Endothelial cell of umbilical vein (primary cell): Measurements from ENCODE around the gene RAB35. TPM values are rescaled to one million over a fixed set of nuclear protein-coding genes. Genes with fewer than 3 reads are reported as not detected.

Experiments
- BruUV-seq: library from RNA; stranded (reverse); fragments of 400-500 nt; replicated peaks from 2 replicates; lab custom pipeline; 2021; lab: Mats Ljungman, UMichigan
- CTCF ChIA-PET: fragments of 300-600, 350-600 bp; sonication (Branson Sonifier 250); formaldehyde crosslinking; loops from one replicate; lab custom pipeline; 2021; ENCODE audit warnings: antibody characterized with exemption, inconsistent platforms; lab: Charles Lee
- POLR2A ChIA-PET: fragments of 300-600, 350-600 bp; sonication (Branson Sonifier 250); formaldehyde crosslinking; loops from one replicate; lab custom pipeline; 2021; ENCODE audit warnings: antibody characterized with exemption, inconsistent platforms; lab: Charles Lee
- DNase-seq: peaks from one replicate; pipeline ENCODE4 v3.0.0-alpha.2; 2011; ENCODE audit warnings: low read depth, low spot score
- FAIRE-seq: peaks from 2 replicates; lab custom pipeline; 2011; peaks lifted over from hg19 to GRCh38; lab: Jason Lieb, UNC
- H2AFZ ChIP-seq: 2 replicates; pipeline ENCODE4 v1.6.0; 2012; ENCODE audit warnings: low read depth, low read length, control low read depth, inconsistent platforms
- H3K27ac ChIP-seq: 2 replicates; pipeline ENCODE4 v1.5.1; 2011; ENCODE audit warnings: low read depth, mild to moderate bottlenecking, control low read depth, low read length, moderate library complexity; ENCODE audit not compliant: insufficient read depth
- H3K27me3 ChIP-seq, 2 experiments: 2 replicates each; pipeline versions ENCODE4 v1.6.0 to v1.6.1; 2011; ENCODE audit warnings: low read length in 2 of 2, mixed read lengths in 1 of 2; ENCODE audit not compliant: control insufficient read depth in 2 of 2, insufficient read depth in 2 of 2
- H3K36me3 ChIP-seq, 2 experiments: 2 replicates in 1 of 2; 3 replicates in 1 of 2; pipeline ENCODE4 v1.5.1; 2011; ENCODE audit warnings: low read length in 2 of 2, mild to moderate bottlenecking in 1 of 2, moderate library complexity in 1 of 2; ENCODE audit not compliant: control insufficient read depth in 2 of 2, insufficient read depth in 2 of 2; ENCODE audit errors: extremely low read depth in 1 of 2
- H3K4me1 ChIP-seq: 3 replicates; pipeline ENCODE4 v1.5.1; 2011; ENCODE audit warnings: mild to moderate bottlenecking, low read length; ENCODE audit not compliant: control insufficient read depth, insufficient read depth; ENCODE audit errors: extremely low read depth
- H3K4me2 ChIP-seq: 2 replicates; pipeline ENCODE4 v1.6.1; 2011; ENCODE audit warnings: low read length, control low read depth, mixed read lengths; ENCODE audit not compliant: insufficient read depth
- H3K4me3 ChIP-seq, 3 experiments: fragments of 200-600 bp in 1 of 3; sonication (generic), shearing (Covaris generic) in 1 of 3; replicated peaks in 1 of 3; 2 replicates each; pipeline ENCODE4 v1.5.1; 2011 to 2016; ENCODE audit warnings: control low read depth in 3 of 3, low read length in 3 of 3, mild to moderate bottlenecking in 2 of 3, inconsistent platforms in 1 of 3, low read depth in 1 of 3, moderate library complexity in 1 of 3; ENCODE audit not compliant: insufficient read depth in 1 of 3
- H3K79me2 ChIP-seq: 2 replicates; pipeline ENCODE4 v1.6.0; 2012; ENCODE audit warnings: low read length, inconsistent platforms; ENCODE audit not compliant: control insufficient read depth, insufficient read depth
- H3K9ac ChIP-seq: replicated peaks from 2 replicates; pipeline ENCODE3; 2011; ENCODE audit warnings: low read length, control low read depth; ENCODE audit not compliant: insufficient read depth; ENCODE audit errors: extremely low read depth
- H3K9me1 ChIP-seq: replicated peaks from 3 replicates; pipeline ENCODE4 v1.6.0; 2011; ENCODE audit warnings: mild to moderate bottlenecking, low read length; ENCODE audit not compliant: control insufficient read depth, insufficient read depth; ENCODE audit errors: extremely low read depth
- H3K9me3 ChIP-seq: replicated peaks from 2 replicates; pipeline ENCODE4 v1.5.1; 2012; ENCODE audit warnings: low read length, inconsistent platforms; ENCODE audit not compliant: control insufficient read depth, insufficient read depth
- H4K20me1 ChIP-seq: replicated peaks from 2 replicates; pipeline ENCODE3; 2011; ENCODE audit warnings: mild to moderate bottlenecking, low read length; ENCODE audit not compliant: control insufficient read depth, insufficient read depth; ENCODE audit errors: extremely low read depth
- EZH2 ChIP-seq: IDR thresholded peaks from 2 replicates; pipeline ENCODE4 v1.6.1; 2012; ENCODE audit warnings: borderline replicate concordance, low read depth, mild to moderate bottlenecking, moderate library complexity, low read length, inconsistent platforms; ENCODE audit not compliant: severe bottlenecking
- FOS ChIP-seq: IDR thresholded peaks from 2 replicates; pipeline ENCODE4 v1.6.1; 2011; ENCODE audit warnings: mild to moderate bottlenecking, low read length, moderate library complexity, borderline replicate concordance; ENCODE audit not compliant: insufficient read depth
- GATA2 ChIP-seq: IDR thresholded peaks from 2 replicates; pipeline ENCODE4 v1.7.0; 2011; ENCODE audit warnings: low read depth, mild to moderate bottlenecking, moderate library complexity, mixed read lengths, low read length; ENCODE audit not compliant: insufficient read length, insufficient read depth
- JUN ChIP-seq: IDR thresholded peaks from 2 replicates; pipeline ENCODE4 v1.6.1; 2011; ENCODE audit warnings: borderline replicate concordance, low read depth; ENCODE audit not compliant: insufficient read length, insufficient read depth
- MYC ChIP-seq: IDR thresholded peaks from one replicate; pipeline ENCODE4 v1.6.1; 2011; ENCODE audit warnings: mild to moderate bottlenecking, low read depth, low read length
- POLR2A ChIP-seq: IDR thresholded peaks from 2 replicates; pipeline ENCODE4 v1.6.1; 2012; ENCODE audit warnings: low read depth, mild to moderate bottlenecking, control low read depth, low read length
- POLR2AphosphoS5 ChIP-seq: IDR thresholded peaks from 2 replicates; pipeline ENCODE4 v1.6.1; 2012; ENCODE audit warnings: low read depth, mild to moderate bottlenecking, control low read depth, low read length, moderate library complexity; ENCODE audit not compliant: insufficient read depth
- dilution Hi-C: fragments of 300-500 bp; cut with MboI; formaldehyde crosslinking; loops from one replicate; pipeline ENCODE4 v1.15.0; 2019; ENCODE audit warnings: low sequenced_read_pairs; ENCODE audit not compliant: extremely low pct_ligation_motif_present
- intact Hi-C: fragments of 100-400 bp; cut with micrococcal nuclease; formaldehyde crosslinking; loops from one replicate; pipeline ENCODE4 v1.10.0; 2022
- polyA plus RNA-seq, 4 experiments: library from polyadenylated mRNA; depleted of rRNA in 3 of 4; stranded (reverse) in 3 of 4; unstranded in 1 of 4; fragments of >200 nt; gene quantifications; 2 replicates each; pipeline versions ENCODE4 v1.2.1 to v1.2.3, GENCODE V29; 2011 to 2012; ENCODE audit warnings: missing spikeins in 1 of 4
- total RNA-seq: library from RNA; stranded (reverse); gene quantifications from 2 replicates; pipeline ENCODE4 v1.2.3, GENCODE V29; 2021
- TF ChIP-seq, protein P1 (sequence below): IDR thresholded peaks from 2 replicates; pipeline ENCODE4 v1.6.1; 2011; ENCODE audit not compliant: insufficient read depth, insufficient read length
- TF ChIP-seq, protein P2 (sequence below), 2 donors: IDR thresholded peaks; 1 replicate in 1 of 2; 2 replicates in 1 of 2; pipeline ENCODE4 v1.5.1; 2011; ENCODE audit warnings: low read length in 2 of 2, mild to moderate bottlenecking in 2 of 2, moderate library complexity in 2 of 2, control low read depth in 1 of 2, inconsistent platforms in 1 of 2, low read depth in 1 of 2; ENCODE audit not compliant: insufficient read depth in 1 of 2; ENCODE audit errors: extremely low read depth in 1 of 2

Gene RAB35
- total and polyA plus RNA-seq, 2 donors (not counting 3 experiments of a cell fraction or from before 2014, with no cell fraction given) = 70.5 to 80.3 TPM

DNA sequence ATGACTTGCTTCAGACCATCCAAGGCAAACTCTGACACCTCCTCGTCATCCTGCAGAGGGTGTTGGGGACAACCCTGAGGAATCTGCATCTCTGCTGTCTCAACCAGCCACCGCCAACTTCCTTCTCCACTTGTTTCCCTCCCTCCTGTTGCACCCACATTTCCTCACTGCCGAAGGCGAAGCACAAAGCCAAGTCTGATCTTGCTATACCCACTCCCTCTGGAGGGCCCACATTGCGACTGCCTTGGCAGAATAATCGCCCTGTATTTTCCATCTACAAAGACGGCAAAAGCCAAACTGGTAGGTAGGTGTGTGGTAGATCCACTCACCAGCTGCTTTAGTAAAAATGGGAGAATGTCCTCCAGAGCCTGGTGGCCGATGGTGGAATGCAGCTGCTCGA, 21.8 kb upstream of the RAB35 start:
- ChIA-PET POLR2A (no interaction called here), CTCF (no interaction called here)
- DNase-seq (no peak), FAIRE-seq (no peak)
- dilution Hi-C loops = no loop called here
- TF ChIP-seq EZH2 (no peak), POLR2AphosphoS5 (no peak), FOS (no peak), GATA2 (no peak), JUN (no peak), MYC (no peak), POLR2A (no peak)
- TF ChIP-seq, protein P1, sequence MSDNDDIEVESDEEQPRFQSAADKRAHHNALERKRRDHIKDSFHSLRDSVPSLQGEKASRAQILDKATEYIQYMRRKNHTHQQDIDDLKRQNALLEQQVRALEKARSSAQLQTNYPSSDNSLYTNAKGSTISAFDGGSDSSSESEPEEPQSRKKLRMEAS = no peak
- TF ChIP-seq, protein P2, sequence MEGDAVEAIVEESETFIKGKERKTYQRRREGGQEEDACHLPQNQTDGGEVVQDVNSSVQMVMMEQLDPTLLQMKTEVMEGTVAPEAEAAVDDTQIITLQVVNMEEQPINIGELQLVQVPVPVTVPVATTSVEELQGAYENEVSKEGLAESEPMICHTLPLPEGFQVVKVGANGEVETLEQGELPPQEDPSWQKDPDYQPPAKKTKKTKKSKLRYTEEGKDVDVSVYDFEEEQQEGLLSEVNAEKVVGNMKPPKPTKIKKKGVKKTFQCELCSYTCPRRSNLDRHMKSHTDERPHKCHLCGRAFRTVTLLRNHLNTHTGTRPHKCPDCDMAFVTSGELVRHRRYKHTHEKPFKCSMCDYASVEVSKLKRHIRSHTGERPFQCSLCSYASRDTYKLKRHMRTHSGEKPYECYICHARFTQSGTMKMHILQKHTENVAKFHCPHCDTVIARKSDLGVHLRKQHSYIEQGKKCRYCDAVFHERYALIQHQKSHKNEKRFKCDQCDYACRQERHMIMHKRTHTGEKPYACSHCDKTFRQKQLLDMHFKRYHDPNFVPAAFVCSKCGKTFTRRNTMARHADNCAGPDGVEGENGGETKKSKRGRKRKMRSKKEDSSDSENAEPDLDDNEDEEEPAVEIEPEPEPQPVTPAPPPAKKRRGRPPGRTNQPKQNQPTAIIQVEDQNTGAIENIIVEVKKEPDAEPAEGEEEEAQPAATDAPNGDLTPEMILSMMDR (IDR thresholded peaks at IDR 0.05; ENCODE audit: extremely low read depth in 1 of 2, insufficient read depth in 1 of 2, low read depth in 1 of 2, low read length in 2 of 2) = no peak
- Histone ChIP-seq H2AFZ (no peak overlapping the region), H4K20me1 (no peaks in the 10 kb centered on the region), H3K4me1 (no peaks in the 10 kb centered on the region), H3K4me2 (no peak overlapping the region), H3K36me3 (peaks cover 23 to 66% of the 10 kb centered on the region in 2 experiments), H3K27ac (no peak overlapping the region), H3K27me3 (no peaks in the 10 kb centered on the region), H3K9me3 (no peaks in the 10 kb centered on the region), H3K79me2 (no peaks in the 10 kb centered on the region), H3K9ac (no peak overlapping the region), H3K9me1 (no peaks in the 10 kb centered on the region), H3K4me3 (no peak overlapping the region)
- no TSS peak for BruUV-seq
- intact Hi-C loops = no loop called here
